DND-41 (cell line): ENCODE results near the gene FRS3.

Experiments
- ATAC-seq: fragments of 200-7000 bp; cut with Tn5 transposase; 3 replicates; pipeline ENCODE4 v1.9.1; 2021; ENCODE audit warnings: low read depth; ENCODE audit not compliant: insufficient read depth
- DNase-seq: peaks from one replicate; pipeline ENCODE4 v3.0.0-alpha.2; 2020
- H2AFZ ChIP-seq: 2 replicates; pipeline ENCODE4 v1.6.0; 2012; ENCODE audit warnings: low read depth, low read length
- H3K27ac ChIP-seq: 2 replicates; pipeline ENCODE4 v1.5.1; 2012; ENCODE audit warnings: low read length, inconsistent platforms
- H3K27me3 ChIP-seq: fragments of 200-600 bp; sonication (generic); 2 replicates; pipeline ENCODE4 v1.6.0; 2012; ENCODE audit warnings: low read length, mild to moderate bottlenecking, inconsistent platforms; ENCODE audit not compliant: insufficient read depth, poor library complexity
- H3K36me3 ChIP-seq: 2 replicates; pipeline ENCODE4 v1.5.1; 2012; ENCODE audit warnings: low read length, inconsistent platforms; ENCODE audit not compliant: insufficient read depth
- H3K4me1 ChIP-seq: 2 replicates; pipeline ENCODE4 v1.5.1; 2012; ENCODE audit warnings: mild to moderate bottlenecking, low read length; ENCODE audit not compliant: insufficient read depth
- H3K4me2 ChIP-seq: 2 replicates; pipeline ENCODE4 v1.6.0; 2012; ENCODE audit warnings: mild to moderate bottlenecking, moderate library complexity, low read length, inconsistent platforms; ENCODE audit not compliant: insufficient read depth
- H3K4me3 ChIP-seq, 2 experiments: fragments of 200-600 bp in 1 of 2; shearing (Covaris generic) in 1 of 2; 2 replicates each; pipeline ENCODE4 v1.5.1; 2012 to 2016; ENCODE audit warnings: inconsistent platforms in 2 of 2, low read length in 2 of 2, mild to moderate bottlenecking in 2 of 2, low read depth in 1 of 2, moderate library complexity in 1 of 2
- H3K79me2 ChIP-seq: 2 replicates; pipeline ENCODE4 v1.6.0; 2012; ENCODE audit warnings: low read length, inconsistent platforms; ENCODE audit not compliant: insufficient read depth
- H3K9ac ChIP-seq: 2 replicates; pipeline ENCODE4 v1.6.0; 2012; ENCODE audit warnings: low read depth, mild to moderate bottlenecking, inconsistent platforms, low read length, moderate library complexity
- H3K9me3 ChIP-seq: 2 replicates; pipeline ENCODE4 v1.5.1; 2012; ENCODE audit warnings: low read length, moderate library complexity, mild to moderate bottlenecking, inconsistent platforms; ENCODE audit not compliant: insufficient read depth, severe bottlenecking
- H4K20me1 ChIP-seq: 2 replicates; pipeline ENCODE4 v1.6.0; 2012; ENCODE audit warnings: low read length; ENCODE audit not compliant: insufficient read depth
- CTCF ChIP-seq: IDR thresholded peaks from 2 replicates; pipeline ENCODE4 v1.5.1; 2012; ENCODE audit warnings: borderline replicate concordance, low read length, moderate library complexity, mild to moderate bottlenecking; ENCODE audit not compliant: poor library complexity, severe bottlenecking; ENCODE audit errors: extremely low read depth
- EZH2 ChIP-seq: IDR thresholded peaks from 3 replicates; pipeline ENCODE4 v1.6.1; 2012; ENCODE audit warnings: borderline replicate concordance, low read depth, mild to moderate bottlenecking, moderate library complexity, low read length, inconsistent platforms; ENCODE audit not compliant: severe bottlenecking

The FRS3 gene

GRCh38 chr6:41741625-41742490, 37.8 kb downstream of the FRS3 start:
- Histone ChIP-seq H3K27me3 (no peaks in the 10 kb centered on the region), H3K27ac (no peak overlapping the region), H3K4me1 (no peaks in the 10 kb centered on the region), H4K20me1 (no peaks in the 10 kb centered on the region), H3K4me2 (no peak overlapping the region), H3K9ac (no peak overlapping the region), H3K4me3 (no peak overlapping the region), H3K9me3 (no peaks in the 10 kb centered on the region), H3K79me2 (no peaks in the 10 kb centered on the region), H3K36me3 (no peaks in the 10 kb centered on the region), H2AFZ (no peak overlapping the region)
- TF ChIP-seq EZH2 = no peak
- no peak for TF ChIP-seq CTCF
- DNase-seq = no peak
- ATAC-seq = 0 out of 3 replicates have a peak, but pooled peaks have one; percentile 27

- DNase-seq = no peak
- H3K9ac ChIP-seq = no peak overlapping the region
- H3K79me2 ChIP-seq = no peaks in the 10 kb centered on the region
- no peaks in the 10 kb centered on the region for H3K36me3 ChIP-seq
- H3K4me2 ChIP-seq = no peak overlapping the region
- no peak for ATAC-seq
- H3K27me3 ChIP-seq = no peaks in the 10 kb centered on the region
- H4K20me1 ChIP-seq = no peaks in the 10 kb centered on the region
- TF ChIP-seq CTCF (no peak), EZH2 (no peak)
- H3K4me3 ChIP-seq = no peak overlapping the region
- H2AFZ ChIP-seq = no peak overlapping the region
- no peak overlapping the region for H3K27ac ChIP-seq
- H3K9me3 ChIP-seq = no peaks in the 10 kb centered on the region
- peaks cover 7% of the 10 kb centered on the region for H3K4me1 ChIP-seq
Measured at GRCh38 chr6:41740366-41741162, 39.1 kb downstream of the FRS3 start.

GRCh38 chr6:41739041-41739440, 40.7 kb downstream of the FRS3 start:
- H3K36me3 ChIP-seq = no peaks in the 10 kb centered on the region; the same call in 1 of the 2 replicates
- DNase-seq = no peak
- TF ChIP-seq CTCF (no peak), EZH2 (no peak)
- no peaks in the 10 kb centered on the region for H3K27me3 ChIP-seq
- H2AFZ ChIP-seq = no peak overlapping the region
- H3K4me3 ChIP-seq = no peak overlapping the region
- no peak overlapping the region for H3K4me2 ChIP-seq
- no peak overlapping the region for H3K9ac ChIP-seq
- H4K20me1 ChIP-seq = no peaks in the 10 kb centered on the region
- no peaks in the 10 kb centered on the region for H3K9me3 ChIP-seq
- H3K27ac ChIP-seq = no peak overlapping the region
- no peak for ATAC-seq
- peaks cover 16% of the 10 kb centered on the region for H3K4me1 ChIP-seq
- no peaks in the 10 kb centered on the region for H3K79me2 ChIP-seq
